ENCODE data around the gene TNFAIP8. TPM values are rescaled to one million over a fixed set of nuclear protein-coding genes. Genes with fewer than 3 reads are reported as not detected.

The TNFAIP8 gene
- total and polyA plus RNA-seq, 7 donors = 0.73 to 2.5 (median 1.6) TPM

DNA sequence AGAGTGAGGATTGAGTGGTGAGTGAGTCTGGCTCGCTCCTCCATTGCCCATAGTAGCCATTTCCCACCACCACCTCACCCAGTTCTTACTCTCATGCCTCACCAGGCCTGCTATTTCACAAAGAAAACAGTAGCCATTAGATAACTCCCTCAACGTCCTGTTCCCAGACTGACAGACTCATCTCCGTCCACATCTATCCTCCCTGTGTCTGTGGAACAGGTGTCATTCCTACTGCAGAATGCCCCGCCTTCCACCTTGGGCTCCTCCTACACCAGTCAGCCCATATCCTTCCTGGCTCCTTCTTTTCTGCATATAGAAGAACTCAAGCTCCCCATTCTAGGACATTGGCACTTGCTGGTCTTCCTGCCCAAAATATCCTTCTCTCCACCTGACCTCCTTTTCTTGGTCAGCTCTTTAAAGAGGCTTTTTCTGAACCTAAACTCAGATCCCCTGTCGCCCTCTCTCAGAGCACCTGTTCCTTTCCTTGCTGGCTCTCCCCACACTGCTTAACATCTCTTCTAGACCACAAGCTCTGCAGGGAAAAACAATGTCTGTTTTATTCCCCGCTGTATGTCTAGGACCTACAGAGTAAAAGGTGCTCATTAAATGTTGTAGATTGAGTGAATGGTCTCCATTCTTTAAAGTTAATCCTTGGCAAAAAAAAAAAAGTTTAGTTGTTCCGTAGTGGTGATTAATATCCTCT is 3.2 kb downstream of the TNFAIP8 start:
- no peak overlapping the region for H3K4me3 ChIP-seq
- no peak overlapping the region for H3K27ac ChIP-seq

DNA sequence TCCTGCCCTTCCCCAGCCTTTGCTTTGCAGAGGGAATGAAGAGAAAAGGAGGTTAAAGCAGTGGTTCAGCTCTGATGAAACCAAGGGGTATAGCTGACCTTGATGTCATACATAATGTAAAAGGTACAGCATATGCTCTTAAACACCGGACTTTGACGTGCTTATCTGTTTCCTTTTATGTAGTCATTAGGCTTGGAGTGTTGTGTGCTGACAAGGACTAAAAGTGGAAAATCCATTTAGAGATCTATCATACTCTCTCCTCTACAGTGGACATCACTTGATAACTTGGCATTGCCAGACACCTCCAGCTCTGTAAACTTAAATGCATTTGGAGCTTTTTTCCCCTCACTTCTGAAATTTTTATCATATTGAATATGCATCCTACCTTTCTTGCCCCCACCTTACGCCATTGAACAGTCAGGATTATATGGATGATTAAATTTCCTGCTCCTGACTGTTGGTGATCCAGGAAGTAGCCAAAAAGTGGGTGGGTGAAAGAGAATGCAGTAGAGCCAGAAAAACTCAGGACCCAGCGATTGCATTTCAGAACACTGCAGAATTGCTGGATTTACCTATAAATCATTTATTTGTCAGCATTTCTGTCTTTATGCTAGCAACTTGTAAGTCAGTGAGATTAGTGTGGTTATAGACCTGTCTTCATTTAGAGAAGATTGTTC is 4.1 kb downstream of the TNFAIP8 start:
- no peak for TF ChIP-seq CTCF (IDR thresholded peaks at IDR 0.05)
- intact Hi-C loops (cut with DNase I) = no loop called here
- Histone ChIP-seq H3K27ac (no peak overlapping the region), H3K9me3 (no peaks in the 10 kb centered on the region), H3K4me1 (no peaks in the 10 kb centered on the region), H3K4me3 (no peak overlapping the region), H3K36me3 (ENCODE audit: insufficient read depth in 1 of 2, low read depth in 1 of 2) (no peaks in the 10 kb centered on the region), H3K27me3 (ENCODE audit: insufficient read depth in 3 of 3, low read length in 2 of 3) (peaks cover 0 to 1% (median 0%) of the 10 kb centered on the region in 3 donors)
- WGBS, 3 donors = 53 to 61% (median 61%) methylated on average over 4 of the region's 4 CpGs
- ATAC-seq (no peak), DNase-seq (no peak)

More for the DNA sequence above, 3.2 kb downstream of the TNFAIP8 start:
- intact Hi-C loops (cut with DNase I) = no loop called here
- TF ChIP-seq CTCF (IDR thresholded peaks at IDR 0.05) = no peak
- Histone ChIP-seq H3K9me3 (no peaks in the 10 kb centered on the region), H3K36me3 (ENCODE audit: insufficient read depth in 1 of 2, low read depth in 1 of 2) (no peaks in the 10 kb centered on the region), H3K27me3 (ENCODE audit: insufficient read depth in 3 of 3, low read length in 2 of 3) (peaks cover 0 to 6% (median 0%) of the 10 kb centered on the region in 3 donors), H3K4me1 (no peaks in the 10 kb centered on the region)
- no peak for DNase-seq
- no peak for ATAC-seq
- 73 to 91% (median 82%) methylated on average over 7 of the region's 7 CpGs for WGBS, 3 donors

DNA sequence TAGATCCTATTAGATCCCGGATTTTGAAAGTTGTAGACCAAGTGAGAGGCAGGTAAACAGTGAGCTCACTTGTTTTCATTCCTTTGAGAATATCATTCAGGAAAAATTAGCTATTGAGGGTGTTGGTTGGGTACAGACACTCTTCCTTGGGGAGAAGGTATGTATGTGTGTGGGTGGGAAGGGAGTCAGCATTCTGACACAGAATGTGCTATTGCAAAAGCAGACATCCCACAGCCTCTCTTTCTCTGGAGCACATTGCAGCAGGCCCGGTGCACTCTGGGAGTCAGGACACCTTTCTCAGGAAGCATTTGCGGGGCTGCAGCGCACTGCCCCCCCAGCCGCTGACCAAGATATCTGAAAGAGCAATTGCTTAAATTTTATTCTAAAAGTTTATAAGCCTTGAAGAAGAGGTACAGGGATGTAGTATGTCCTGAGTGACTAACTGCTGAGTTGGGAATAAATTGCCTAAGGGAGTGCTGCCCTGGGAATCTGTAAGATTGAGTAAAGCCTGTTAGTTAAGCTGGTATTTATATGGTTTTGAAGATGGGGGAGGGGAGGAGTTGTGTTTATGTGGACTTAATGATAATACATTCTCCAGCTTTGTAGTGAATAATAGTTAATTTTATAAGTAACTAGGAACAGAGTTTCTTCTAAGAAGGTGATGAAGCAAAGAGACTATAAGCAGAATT is 5.2 kb downstream of the TNFAIP8 start:
- Histone ChIP-seq H3K27me3 (ENCODE audit: insufficient read depth in 3 of 3, low read length in 2 of 3) (no peaks in the 10 kb centered on the region), H3K36me3 (ENCODE audit: insufficient read depth in 1 of 2, low read depth in 1 of 2) (no peaks in the 10 kb centered on the region), H3K4me3 (no peak overlapping the region), H3K9me3 (no peaks in the 10 kb centered on the region), H3K27ac (no peak overlapping the region), H3K4me1 (no peaks in the 10 kb centered on the region)
- 75 to 86% (median 82%) methylated on average over 5 of the region's 5 CpGs for WGBS, 3 donors
- intact Hi-C loops (cut with DNase I) = no loop called here
- no peak for ATAC-seq
- TF ChIP-seq CTCF (IDR thresholded peaks at IDR 0.05) = no peak
- no peak for DNase-seq

DNA sequence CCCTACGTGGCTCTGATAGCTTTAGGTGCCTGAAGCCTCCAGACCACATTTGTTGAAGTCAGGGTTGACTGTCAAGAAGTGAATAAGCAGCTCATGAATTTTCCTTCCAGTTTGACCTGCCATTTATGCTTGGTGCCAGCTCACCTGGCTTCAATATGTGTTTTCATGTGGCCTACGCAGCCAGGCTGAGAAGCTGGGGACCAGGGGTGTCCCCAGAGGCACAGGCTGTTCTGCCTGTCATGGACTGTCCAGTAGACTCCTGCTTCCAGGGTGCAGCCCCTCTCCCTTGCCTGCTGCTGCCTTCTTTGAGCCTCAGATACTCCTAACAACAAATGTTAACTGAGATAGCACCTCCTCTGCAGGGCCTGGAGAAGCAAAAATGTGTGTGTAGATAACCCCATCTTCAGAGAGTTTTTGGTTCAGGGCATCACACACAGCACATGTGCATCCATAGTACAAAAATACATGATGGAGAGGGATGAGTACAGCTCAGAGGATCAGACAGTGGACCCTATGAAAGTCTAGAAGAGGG is 5.8 kb downstream of the TNFAIP8 start:
- Histone ChIP-seq H3K36me3 (ENCODE audit: insufficient read depth in 1 of 2, low read depth in 1 of 2) (no peaks in the 10 kb centered on the region), H3K27ac (no peak overlapping the region), H3K4me3 (no peak overlapping the region), H3K9me3 (no peaks in the 10 kb centered on the region), H3K4me1 (no peaks in the 10 kb centered on the region), H3K27me3 (ENCODE audit: insufficient read depth in 3 of 3, low read length in 2 of 3) (no peaks in the 10 kb centered on the region)
- TF ChIP-seq CTCF (IDR thresholded peaks at IDR 0.05) = no peak
- ATAC-seq = no peak
- DNase-seq = no peak
- WGBS, 3 donors = 93 to 96% (median 96%) methylated on average over 2 of the region's 2 CpGs
- intact Hi-C loops (cut with DNase I) = no loop called here
